ENCODE results near the gene RPTOR.

DNA sequence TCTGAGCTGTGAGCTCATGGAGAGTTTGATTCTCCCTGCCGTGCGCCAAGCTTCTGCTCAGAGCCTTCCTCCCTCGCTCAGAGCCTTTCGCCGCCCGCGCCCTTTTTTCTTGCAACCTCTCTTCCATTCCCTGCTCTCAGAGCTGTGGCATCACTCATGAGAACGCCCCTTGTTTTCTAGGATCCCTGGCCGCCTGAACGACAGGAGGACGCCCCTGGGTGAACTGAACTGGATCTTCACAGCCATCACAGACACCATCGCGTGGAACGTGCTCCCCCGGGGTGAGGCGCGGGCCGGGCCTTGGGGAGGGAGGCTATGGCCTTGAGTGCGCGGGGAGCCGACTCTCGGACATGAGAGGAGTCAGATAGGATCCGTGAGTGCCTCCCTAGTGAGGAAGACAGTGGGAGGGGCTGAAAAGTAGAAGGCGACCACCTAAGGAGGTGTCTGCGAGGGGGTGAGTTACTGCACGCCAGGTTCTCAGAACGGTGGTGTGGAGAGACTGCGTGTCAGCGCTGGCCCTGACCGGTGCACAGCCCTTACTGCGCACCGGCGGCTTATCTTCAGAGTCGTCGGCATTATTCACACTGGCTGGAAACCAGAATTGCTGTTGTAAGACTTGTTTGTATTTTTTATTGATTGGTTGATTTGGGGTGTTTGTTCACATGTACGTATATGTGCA lies 277.5 kb downstream of the RPTOR start:
- TF ChIP-seq POLR2A (IDR thresholded peaks at IDR 0.05; ENCODE audit: low read length) (no peak), GATA1 (IDR thresholded peaks at IDR 0.05; ENCODE audit: low read depth, low read length) (no peak)

All from erythroblast (primary cell).